Spleen (tissue), 11 donors: ENCODE measurements around the gene SEMA3E. TPM values are rescaled to one million over a fixed set of nuclear protein-coding genes. Genes with fewer than 3 reads are reported as not detected.

ENCODE experiments used
- DNase-seq: peaks from one replicate; pipeline ENCODE4 v3.0.0-alpha.2; 2020
- H3K27ac ChIP-seq, 8 donors: fragments of 200-600 bp; sonication (generic) in 7 of 8; 1 replicate in 4 of 8; 2 replicates in 4 of 8; pipeline versions ENCODE4 v1.5.0 to v1.8.0; 2016 to 2021; ENCODE audit warnings: inconsistent platforms in 4 of 8, mild to moderate bottlenecking in 4 of 8, moderate library complexity in 1 of 8
- H3K27me3 ChIP-seq, 7 donors: fragments of 200-600 bp; sonication (generic) in 6 of 7; replicated peaks in 1 of 7; 1 replicate in 4 of 7; 2 replicates in 3 of 7; pipeline versions ENCODE4 v1.5.0 to v1.8.0; 2016 to 2021; ENCODE audit warnings: inconsistent platforms in 3 of 7, mild to moderate bottlenecking in 1 of 7
- H3K36me3 ChIP-seq, 6 donors: fragments of 200-600 bp; sonication (generic) in 5 of 6; 1 replicate in 4 of 6; 2 replicates in 2 of 6; pipeline versions ENCODE4 v1.5.0 to v1.8.0; 2016 to 2021; ENCODE audit warnings: inconsistent platforms in 2 of 6
- H3K4me1 ChIP-seq, 6 donors: fragments of 200-600 bp; sonication (generic) in 5 of 6; 1 replicate in 3 of 6; 2 replicates in 3 of 6; pipeline versions ENCODE4 v1.5.0 to v1.8.0; 2016 to 2021; ENCODE audit warnings: inconsistent platforms in 3 of 6
- H3K4me3 ChIP-seq, 8 donors: fragments of 200-600 bp; sonication (generic) in 7 of 8; 1 replicate in 4 of 8; 2 replicates in 4 of 8; pipeline versions ENCODE4 v1.5.0 to v1.8.0; 2016 to 2021; ENCODE audit warnings: inconsistent platforms in 4 of 8, mild to moderate bottlenecking in 4 of 8, moderate library complexity in 2 of 8
- H3K9me3 ChIP-seq, 8 donors: fragments of 200-600 bp; sonication (generic) in 7 of 8; 1 replicate in 4 of 8; 2 replicates in 4 of 8; pipeline versions ENCODE4 v1.5.0 to v1.8.0; 2016 to 2021; ENCODE audit warnings: inconsistent platforms in 4 of 8
- POLR2A ChIP-seq, 3 donors: fragments of 450-650 bp; IDR thresholded peaks; one replicate each; pipeline ENCODE4 v1.5.1; 2017; ENCODE audit warnings: antibody characterized with exemption in 3 of 3, mild to moderate bottlenecking in 1 of 3
- POLR2AphosphoS5 ChIP-seq, 3 donors: sonication (generic); formaldehyde crosslinking; IDR thresholded peaks; one replicate each; pipeline ENCODE4 v1.5.1; 2017; ENCODE audit warnings: antibody characterized with exemption in 3 of 3
- WGBS, 5 donors: extraction: QIAGEN DNeasy Blood & Tissue Kit in 3 of 5; methylation state at CpG; one replicate each; pipeline versions ENCODE4 v1.1.5 to v1.1.7; 2013 to 2018; 5-methylcytosine and 5-hydroxymethylcytosine counted together
- intact Hi-C: fragments of 100-400 bp; cut with DNase I; formaldehyde crosslinking; loops from one replicate; pipeline ENCODE4 v1.15.0; 2023; ENCODE audit warnings: low total_unique reads
- polyA plus RNA-seq, 3 donors: library from polyadenylated mRNA; stranded (reverse); fragments of 200-250 nt; gene quantifications; one replicate each; pipeline ENCODE4 v1.2.1, GENCODE V29; 2013
- total RNA-seq, 7 donors: library from RNA; depleted of rRNA in 3 of 7; stranded (reverse); fragments of >200 nt in 3 of 7; fragmentation: NEBNext Ultra II Directional in 4 of 7; extraction: Animal tissue kit (Norgen Biotek cat#: 25700) in 4 of 7; gene quantifications; one replicate each; pipeline versions ENCODE4 v1.1.0 to v1.2.1, GENCODE V29; 2016 to 2021
- TF ChIP-seq, protein P1 (sequence below), 11 experiments: fragments of 200-600 bp in 7 of 11; fragments of 450-650 bp in 4 of 11; sonication (generic) in 4 of 11; IDR thresholded peaks in 8 of 11; conservative IDR thresholded peaks in 3 of 11; 1 replicate in 7 of 11; 2 replicates in 4 of 11; pipeline versions ENCODE4 v1.4.0 to v1.8.0; 2016 to 2021; ENCODE audit warnings: antibody characterized with exemption in 11 of 11, inconsistent platforms in 4 of 11, mild to moderate bottlenecking in 1 of 11
- donor health status: healthy with polysubstance abuse.
- donor health status: DM: no; HTN: no; CAD: no; lungs with moderate emphysema.
- donor health status: DM: no; HTN: no; CAD: no.
- donor health status: Bipolar disorder and iron deficiency.
- donor health status: healthy.
- donor health status: DM: no; HTN: no; CAD: no.
- donor health status: DM: yes; HTN: yes; CAD: no.

Gene SEMA3E
- total and polyA plus RNA-seq, 10 donors = under 0.01 to 0.44 (median 0.29) TPM; not detected in 7

GRCh38 chr7:83486536-83486935 lies 162.4 kb downstream of the SEMA3E start:
- H3K36me3 ChIP-seq = no peaks in the 10 kb centered on the region
- no peaks in the 10 kb centered on the region for H3K9me3 ChIP-seq
- TF ChIP-seq POLR2AphosphoS5 (IDR thresholded peaks at IDR 0.05) (no peak), POLR2A (IDR thresholded peaks at IDR 0.05) (no peak)
- TF ChIP-seq, protein P1, sequence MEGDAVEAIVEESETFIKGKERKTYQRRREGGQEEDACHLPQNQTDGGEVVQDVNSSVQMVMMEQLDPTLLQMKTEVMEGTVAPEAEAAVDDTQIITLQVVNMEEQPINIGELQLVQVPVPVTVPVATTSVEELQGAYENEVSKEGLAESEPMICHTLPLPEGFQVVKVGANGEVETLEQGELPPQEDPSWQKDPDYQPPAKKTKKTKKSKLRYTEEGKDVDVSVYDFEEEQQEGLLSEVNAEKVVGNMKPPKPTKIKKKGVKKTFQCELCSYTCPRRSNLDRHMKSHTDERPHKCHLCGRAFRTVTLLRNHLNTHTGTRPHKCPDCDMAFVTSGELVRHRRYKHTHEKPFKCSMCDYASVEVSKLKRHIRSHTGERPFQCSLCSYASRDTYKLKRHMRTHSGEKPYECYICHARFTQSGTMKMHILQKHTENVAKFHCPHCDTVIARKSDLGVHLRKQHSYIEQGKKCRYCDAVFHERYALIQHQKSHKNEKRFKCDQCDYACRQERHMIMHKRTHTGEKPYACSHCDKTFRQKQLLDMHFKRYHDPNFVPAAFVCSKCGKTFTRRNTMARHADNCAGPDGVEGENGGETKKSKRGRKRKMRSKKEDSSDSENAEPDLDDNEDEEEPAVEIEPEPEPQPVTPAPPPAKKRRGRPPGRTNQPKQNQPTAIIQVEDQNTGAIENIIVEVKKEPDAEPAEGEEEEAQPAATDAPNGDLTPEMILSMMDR (IDR thresholded peaks at IDR 0.05 in 8 of 11, conservative IDR thresholded peaks at IDR 0.05 in 3 of 11) = no peak
- 61 to 78% (median 65%) methylated on average over 2 of the region's 2 CpGs for WGBS, 5 donors
- DNase-seq = no peak
- H3K27ac ChIP-seq = no peak overlapping the region
- H3K27me3 ChIP-seq = no peaks in the 10 kb centered on the region
- H3K4me1 ChIP-seq = no peaks in the 10 kb centered on the region
- intact Hi-C loops = no loop called here
- no peak overlapping the region for H3K4me3 ChIP-seq

- Histone ChIP-seq H3K9me3 (no peaks in the 10 kb centered on the region), H3K27me3 (no peaks in the 10 kb centered on the region), H3K4me1 (no peaks in the 10 kb centered on the region), H3K27ac (no peak overlapping the region), H3K36me3 (no peaks in the 10 kb centered on the region), H3K4me3 (no peak overlapping the region)
- no peak for TF ChIP-seq POLR2AphosphoS5 (IDR thresholded peaks at IDR 0.05)
- TF ChIP-seq, protein P1 (IDR thresholded peaks at IDR 0.05 in 8 of 11, conservative IDR thresholded peaks at IDR 0.05 in 3 of 11) = no peak
- TF ChIP-seq POLR2A (IDR thresholded peaks at IDR 0.05) = no peak
- intact Hi-C loops = no loop called here
- 71 to 93% (median 80%) methylated on average over 1 of the region's 1 CpG for WGBS, 5 donors
- no peak for DNase-seq
Observed at GRCh38 chr7:83484826-83485225, 164.1 kb downstream of the SEMA3E start.

DNA sequence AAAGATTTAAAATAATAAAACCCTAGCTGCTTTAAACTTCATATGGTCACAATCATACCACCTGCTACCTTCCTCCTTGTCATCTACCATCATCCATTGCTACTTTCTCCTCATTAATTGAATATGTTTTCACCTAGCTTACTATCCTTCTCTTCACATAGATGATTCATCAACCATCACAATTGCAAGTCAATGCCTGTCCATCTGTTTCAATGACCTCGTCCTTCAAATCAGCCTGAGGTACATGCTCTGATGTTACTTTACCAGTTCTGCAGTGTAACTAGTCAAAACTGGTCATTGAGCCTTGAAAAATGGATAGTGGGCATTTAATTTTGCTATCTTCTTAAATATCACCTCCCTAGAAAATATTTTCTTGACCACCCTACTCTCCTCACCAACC lies 164.7 kb downstream of the SEMA3E start:
- no peak for TF ChIP-seq POLR2A (IDR thresholded peaks at IDR 0.05)
- TF ChIP-seq POLR2AphosphoS5 (IDR thresholded peaks at IDR 0.05) = no peak
- TF ChIP-seq, protein P1 (IDR thresholded peaks at IDR 0.05 in 8 of 11, conservative IDR thresholded peaks at IDR 0.05 in 3 of 11) = no peak
- Histone ChIP-seq H3K27ac (no peak overlapping the region), H3K4me1 (no peaks in the 10 kb centered on the region), H3K4me3 (no peak overlapping the region), H3K9me3 (no peaks in the 10 kb centered on the region), H3K36me3 (no peaks in the 10 kb centered on the region), H3K27me3 (no peaks in the 10 kb centered on the region)
- no peak for DNase-seq
- 63 to 81% (median 67%) methylated on average over 1 of the region's 1 CpG for WGBS, 5 donors
- intact Hi-C loops = no loop called here

GRCh38 chr7:83478616-83479015 lies 170.3 kb downstream of the SEMA3E start:
- intact Hi-C loops = no loop called here
- 66 to 90% (median 84%) methylated on average over 1 of the region's 1 CpG for WGBS, 5 donors
- DNase-seq = no peak
- H3K4me1 ChIP-seq = no peaks in the 10 kb centered on the region
- no peak overlapping the region for H3K27ac ChIP-seq
- no peak for TF ChIP-seq POLR2AphosphoS5 (IDR thresholded peaks at IDR 0.05)
- TF ChIP-seq, protein P1 (IDR thresholded peaks at IDR 0.05 in 8 of 11, conservative IDR thresholded peaks at IDR 0.05 in 3 of 11) = no peak
- TF ChIP-seq POLR2A (IDR thresholded peaks at IDR 0.05) = no peak
- H3K9me3 ChIP-seq = no peaks in the 10 kb centered on the region
- H3K36me3 ChIP-seq = no peaks in the 10 kb centered on the region
- no peaks in the 10 kb centered on the region for H3K27me3 ChIP-seq
- H3K4me3 ChIP-seq = no peak overlapping the region
